ENCODE data around the gene MED4. TPM values are rescaled to one million over a fixed set of nuclear protein-coding genes. Genes with fewer than 3 reads are reported as not detected.

Gene MED4
- total RNA-seq, 2 donors from 2014 or later, result 38.8 to 44.0 TPM

- Histone ChIP-seq H3K9me3 (no peaks in the 10 kb centered on the region), H3K27me3 (no peaks in the 10 kb centered on the region), H3K27ac (no peak overlapping the region), H3K4me1 (no peaks in the 10 kb centered on the region), H3K36me3 (peaks cover 14% of the 10 kb centered on the region), H3K9ac (ENCODE audit: low read depth in 2 of 2, low read length in 2 of 2) (no peak overlapping the region), H3K4me3 (no peak overlapping the region)
- DNase-seq, result no peak
- intact Hi-C loops (cut with DNase I), result no loop called here
- TF ChIP-seq CTCF (IDR thresholded peaks at IDR 0.05), result no peak
Measured at GRCh38 chr13:48074006-48074405, 20.9 kb downstream of the MED4 start.

- peaks cover 14% of the 10 kb centered on the region for H3K36me3 ChIP-seq
- no peaks in the 10 kb centered on the region for H3K9me3 ChIP-seq
Measured at GRCh38 chr13:48072787-48073186, 22.1 kb downstream of the MED4 start.

GRCh38 chr13:48072304-48072703, 22.6 kb downstream of the MED4 start:
- DNase-seq, result no peak
- Histone ChIP-seq H3K4me3 (no peak overlapping the region), H3K27me3 (no peaks in the 10 kb centered on the region), H3K27ac (no peak overlapping the region), H3K4me1 (no peaks in the 10 kb centered on the region), H3K36me3 (peaks cover 14% of the 10 kb centered on the region), H3K9ac (ENCODE audit: low read depth in 2 of 2, low read length in 2 of 2) (no peak overlapping the region), H3K9me3 (no peaks in the 10 kb centered on the region)
- TF ChIP-seq CTCF (IDR thresholded peaks at IDR 0.05), result no peak
- intact Hi-C loops (cut with DNase I), result no loop called here

More at GRCh38 chr13:48072787-48073186, 22.1 kb downstream of the MED4 start:
- no peak overlapping the region for H3K27ac ChIP-seq
- DNase-seq, result no peak
- H3K27me3 ChIP-seq, result no peaks in the 10 kb centered on the region
- intact Hi-C loops (cut with DNase I), result no loop called here
- H3K4me3 ChIP-seq, result no peak overlapping the region
- TF ChIP-seq CTCF (IDR thresholded peaks at IDR 0.05), result no peak
- no peak overlapping the region for H3K9ac ChIP-seq (ENCODE audit: low read depth in 2 of 2, low read length in 2 of 2)
- no peaks in the 10 kb centered on the region for H3K4me1 ChIP-seq

- H3K4me3 ChIP-seq, result no peak overlapping the region
- DNase-seq, result no peak
- intact Hi-C loops (cut with DNase I), result no loop called here
- H3K9me3 ChIP-seq, result no peaks in the 10 kb centered on the region
- no peak overlapping the region for H3K27ac ChIP-seq
- H3K36me3 ChIP-seq, result peaks cover 5% of the 10 kb centered on the region
- no peak overlapping the region for H3K9ac ChIP-seq (ENCODE audit: low read depth in 2 of 2, low read length in 2 of 2)
- H3K27me3 ChIP-seq, result no peaks in the 10 kb centered on the region
- H3K4me1 ChIP-seq, result no peaks in the 10 kb centered on the region
- no peak for TF ChIP-seq CTCF (IDR thresholded peaks at IDR 0.05)
Measured at GRCh38 chr13:48070942-48071341, 24.0 kb downstream of the MED4 start.

- Histone ChIP-seq H3K9ac (ENCODE audit: low read depth in 2 of 2, low read length in 2 of 2) (no peak overlapping the region), H3K27ac (no peak overlapping the region), H3K4me3 (no peak overlapping the region), H3K9me3 (no peaks in the 10 kb centered on the region), H3K27me3 (no peaks in the 10 kb centered on the region), H3K4me1 (no peaks in the 10 kb centered on the region), H3K36me3 (no peaks in the 10 kb centered on the region)
- intact Hi-C loops (cut with DNase I), result no loop called here
- DNase-seq, result no peak
- no peak for TF ChIP-seq CTCF (IDR thresholded peaks at IDR 0.05)
Measured at GRCh38 chr13:48069573-48069972, 25.3 kb downstream of the MED4 start.

GRCh38 chr13:48068952-48069351, 26.0 kb downstream of the MED4 start:
- Histone ChIP-seq H3K9ac (ENCODE audit: low read depth in 2 of 2, low read length in 2 of 2) (no peak overlapping the region), H3K4me3 (no peak overlapping the region), H3K36me3 (no peaks in the 10 kb centered on the region), H3K9me3 (no peaks in the 10 kb centered on the region), H3K4me1 (no peaks in the 10 kb centered on the region), H3K27me3 (no peaks in the 10 kb centered on the region), H3K27ac (no peak overlapping the region)
- no peak for DNase-seq
- TF ChIP-seq CTCF (IDR thresholded peaks at IDR 0.05), result no peak
- intact Hi-C loops (cut with DNase I), result no loop called here

Data from colonic mucosa (tissue), 4 donors.